Measurements from ENCODE around the gene EXOC3L2.
"Not testable (repeated sequence)": the region's sequence is repeated elsewhere in the genome, so short reads cannot be mapped to it uniquely, and the experiment has no call there.

The EXOC3L2 gene

GRCh38 chr19:45273521-45273855 lies 28.3 kb upstream of the EXOC3L2 start:
- H3K36me3 ChIP-seq (ENCODE audit: insufficient read depth, low read depth, low read length): peaks cover 32% of the 10 kb centered on the region
- H3K27ac ChIP-seq (ENCODE audit: low read length): no peak overlapping the region

GRCh38 chr19:45271735-45272108 lies 26.5 kb upstream of the EXOC3L2 start:
- Histone ChIP-seq H3K36me3 (ENCODE audit: insufficient read depth, low read depth, low read length) (peaks cover 32% of the 10 kb centered on the region), H3K27me3 (ENCODE audit: insufficient read depth, low read length) (no peaks in the 10 kb centered on the region), H3K9me3 (ENCODE audit: insufficient read depth, low read depth, low read length) (no peaks in the 10 kb centered on the region), H3K4me3 (ENCODE audit: low read length) (no peak overlapping the region), H3K4me1 (ENCODE audit: insufficient read depth, low read length) (no peaks in the 10 kb centered on the region), H3K27ac (ENCODE audit: low read length) (no peak overlapping the region), H3K9ac (ENCODE audit: low read depth, low read length) (no peak overlapping the region)

More at GRCh38 chr19:45273521-45273855, 28.3 kb upstream of the EXOC3L2 start:
- Histone ChIP-seq H3K4me3 (ENCODE audit: low read length) (no peak overlapping the region), H3K27me3 (ENCODE audit: insufficient read depth, low read length) (no peaks in the 10 kb centered on the region), H3K9ac (ENCODE audit: low read depth, low read length) (no peak overlapping the region), H3K9me3 (ENCODE audit: insufficient read depth, low read depth, low read length) (no peaks in the 10 kb centered on the region), H3K4me1 (ENCODE audit: insufficient read depth, low read length) (no peaks in the 10 kb centered on the region)

GRCh38 chr19:45271098-45271734 lies 26.0 kb upstream of the EXOC3L2 start:
- Histone ChIP-seq H3K4me1 (ENCODE audit: insufficient read depth, low read length) (no peaks in the 10 kb centered on the region), H3K27me3 (ENCODE audit: insufficient read depth, low read length) (no peaks in the 10 kb centered on the region), H3K9ac (ENCODE audit: low read depth, low read length) (no peak overlapping the region), H3K27ac (ENCODE audit: low read length) (no peak overlapping the region), H3K4me3 (ENCODE audit: low read length) (no peak overlapping the region), H3K36me3 (ENCODE audit: insufficient read depth, low read depth, low read length) (peaks cover 35% of the 10 kb centered on the region), H3K9me3 (ENCODE audit: insufficient read depth, low read depth, low read length) (no peaks in the 10 kb centered on the region)

- H3K4me3 ChIP-seq (ENCODE audit: low read length): not testable (repeated sequence)
Observed at GRCh38 chr19:45269939-45270338, 24.7 kb upstream of the EXOC3L2 start.

GRCh38 chr19:45267296-45267695 lies 22.1 kb upstream of the EXOC3L2 start:
- no peaks in the 10 kb centered on the region for H3K4me1 ChIP-seq (ENCODE audit: insufficient read depth, low read length)
- H3K4me3 ChIP-seq (ENCODE audit: low read length): no peak overlapping the region
- H3K9me3 ChIP-seq (ENCODE audit: insufficient read depth, low read depth, low read length): no peaks in the 10 kb centered on the region
- H3K27ac ChIP-seq (ENCODE audit: low read length): no peak overlapping the region
- H3K27me3 ChIP-seq (ENCODE audit: insufficient read depth, low read length): no peaks in the 10 kb centered on the region
- H3K9ac ChIP-seq (ENCODE audit: low read depth, low read length): no peak overlapping the region
- H3K36me3 ChIP-seq (ENCODE audit: insufficient read depth, low read depth, low read length): peaks cover 16% of the 10 kb centered on the region; the same call in 1 of the 2 replicates

More at GRCh38 chr19:45269939-45270338, 24.7 kb upstream of the EXOC3L2 start:
- H3K9me3 ChIP-seq (ENCODE audit: insufficient read depth, low read depth, low read length); H3K9ac ChIP-seq (ENCODE audit: low read depth, low read length); H3K27me3 ChIP-seq (ENCODE audit: insufficient read depth, low read length); H3K27ac ChIP-seq (ENCODE audit: low read length); H3K4me1 ChIP-seq (ENCODE audit: insufficient read depth, low read length): not testable (repeated sequence)
- peaks cover 27% of the 10 kb centered on the region for H3K36me3 ChIP-seq (ENCODE audit: insufficient read depth, low read depth, low read length)

GRCh38 chr19:45265375-45265774 lies 20.2 kb upstream of the EXOC3L2 start:
- Histone ChIP-seq H3K4me1 (ENCODE audit: insufficient read depth, low read length) (no peaks in the 10 kb centered on the region), H3K9ac (ENCODE audit: low read depth, low read length) (no peak overlapping the region), H3K27ac (ENCODE audit: low read length) (no peak overlapping the region), H3K9me3 (ENCODE audit: insufficient read depth, low read depth, low read length) (no peaks in the 10 kb centered on the region), H3K27me3 (ENCODE audit: insufficient read depth, low read length) (no peaks in the 10 kb centered on the region), H3K36me3 (ENCODE audit: insufficient read depth, low read depth, low read length) (0 out of 2 replicates have a peak, but pooled peaks cover 3% of the 10 kb centered on the region), H3K4me3 (ENCODE audit: low read length) (no peak overlapping the region)

- Histone ChIP-seq H3K27me3 (ENCODE audit: insufficient read depth, low read length) (no peaks in the 10 kb centered on the region), H3K9ac (ENCODE audit: low read depth, low read length) (no peak overlapping the region), H3K36me3 (ENCODE audit: insufficient read depth, low read depth, low read length) (0 out of 2 replicates have a peak, but pooled peaks cover 3% of the 10 kb centered on the region), H3K4me3 (ENCODE audit: low read length) (no peak overlapping the region), H3K27ac (ENCODE audit: low read length) (no peak overlapping the region), H3K4me1 (ENCODE audit: insufficient read depth, low read length) (no peaks in the 10 kb centered on the region), H3K9me3 (ENCODE audit: insufficient read depth, low read depth, low read length) (no peaks in the 10 kb centered on the region)
Observed at GRCh38 chr19:45264781-45265317, 19.6 kb upstream of the EXOC3L2 start.

- H3K36me3 ChIP-seq (ENCODE audit: insufficient read depth, low read depth, low read length): 0 out of 2 replicates have a peak, but pooled peaks cover 3% of the 10 kb centered on the region
- H3K27me3 ChIP-seq (ENCODE audit: insufficient read depth, low read length): no peaks in the 10 kb centered on the region
- no peak overlapping the region for H3K9ac ChIP-seq (ENCODE audit: low read depth, low read length)
Observed at GRCh38 chr19:45263013-45263412, 17.8 kb upstream of the EXOC3L2 start.

GRCh38 chr19:45262570-45262969 lies 17.4 kb upstream of the EXOC3L2 start:
- Histone ChIP-seq H3K27ac (ENCODE audit: low read length) (no peak overlapping the region), H3K4me1 (ENCODE audit: insufficient read depth, low read length) (no peaks in the 10 kb centered on the region), H3K27me3 (ENCODE audit: insufficient read depth, low read length) (no peaks in the 10 kb centered on the region), H3K4me3 (ENCODE audit: low read length) (no peak overlapping the region), H3K9ac (ENCODE audit: low read depth, low read length) (no peak overlapping the region), H3K9me3 (ENCODE audit: insufficient read depth, low read depth, low read length) (no peaks in the 10 kb centered on the region), H3K36me3 (ENCODE audit: insufficient read depth, low read depth, low read length) (0 out of 2 replicates have a peak, but pooled peaks cover 3% of the 10 kb centered on the region)

More at GRCh38 chr19:45263013-45263412, 17.8 kb upstream of the EXOC3L2 start:
- Histone ChIP-seq H3K27ac (ENCODE audit: low read length) (no peak overlapping the region), H3K4me3 (ENCODE audit: low read length) (no peak overlapping the region), H3K9me3 (ENCODE audit: insufficient read depth, low read depth, low read length) (no peaks in the 10 kb centered on the region), H3K4me1 (ENCODE audit: insufficient read depth, low read length) (no peaks in the 10 kb centered on the region)

- Histone ChIP-seq H3K9ac (ENCODE audit: low read depth, low read length) (no peak overlapping the region), H3K9me3 (ENCODE audit: insufficient read depth, low read depth, low read length) (no peaks in the 10 kb centered on the region), H3K4me1 (ENCODE audit: insufficient read depth, low read length) (no peaks in the 10 kb centered on the region)
Observed at GRCh38 chr19:45258862-45259261, 13.7 kb upstream of the EXOC3L2 start.

GRCh38 chr19:45256836-45257235 lies 11.6 kb upstream of the EXOC3L2 start:
- H3K4me3 ChIP-seq (ENCODE audit: low read length): no peak overlapping the region
- H3K9ac ChIP-seq (ENCODE audit: low read depth, low read length): no peak overlapping the region
- H3K36me3 ChIP-seq (ENCODE audit: insufficient read depth, low read depth, low read length): no peaks in the 10 kb centered on the region
- no peaks in the 10 kb centered on the region for H3K4me1 ChIP-seq (ENCODE audit: insufficient read depth, low read length)
- no peaks in the 10 kb centered on the region for H3K27me3 ChIP-seq (ENCODE audit: insufficient read depth, low read length)
- H3K27ac ChIP-seq (ENCODE audit: low read length): no peak overlapping the region
- H3K9me3 ChIP-seq (ENCODE audit: insufficient read depth, low read depth, low read length): no peaks in the 10 kb centered on the region

More at GRCh38 chr19:45258862-45259261, 13.7 kb upstream of the EXOC3L2 start:
- no peak overlapping the region for H3K4me3 ChIP-seq (ENCODE audit: low read length)
- no peaks in the 10 kb centered on the region for H3K27me3 ChIP-seq (ENCODE audit: insufficient read depth, low read length)
- no peaks in the 10 kb centered on the region for H3K36me3 ChIP-seq (ENCODE audit: insufficient read depth, low read depth, low read length)
- H3K27ac ChIP-seq (ENCODE audit: low read length): no peak overlapping the region

GRCh38 chr19:45255611-45256157 lies 10.5 kb upstream of the EXOC3L2 start:
- peaks cover 2% of the 10 kb centered on the region; the same call in 1 of the 2 replicates for H3K27me3 ChIP-seq (ENCODE audit: insufficient read depth, low read length)
- no peaks in the 10 kb centered on the region for H3K9me3 ChIP-seq (ENCODE audit: insufficient read depth, low read depth, low read length)
- H3K27ac ChIP-seq (ENCODE audit: low read length): no peak overlapping the region
- no peaks in the 10 kb centered on the region for H3K4me1 ChIP-seq (ENCODE audit: insufficient read depth, low read length)
- H3K4me3 ChIP-seq (ENCODE audit: low read length): no peak overlapping the region
- H3K9ac ChIP-seq (ENCODE audit: low read depth, low read length): no peak overlapping the region
- H3K36me3 ChIP-seq (ENCODE audit: insufficient read depth, low read depth, low read length): no peaks in the 10 kb centered on the region

Measured in iPS-20b (cell line).